Nephron (organoid): Measurements from ENCODE around the gene CNTNAP2.

Source experiments
- H3K27ac Mint-ChIP-seq, 3 experiments: 2 replicates each; pipeline ENCODE4 v1.8.0; 2020; ENCODE audit warnings: mixed read lengths in 3 of 3, mild to moderate bottlenecking in 2 of 3, moderate library complexity in 1 of 3
- H3K27me3 Mint-ChIP-seq: 2 replicates; pipeline ENCODE4 v1.8.0; 2021; ENCODE audit warnings: low read depth, mild to moderate bottlenecking, moderate library complexity, mixed read lengths
- H3K36me3 Mint-ChIP-seq: 2 replicates; pipeline ENCODE4 v1.8.0; 2020; ENCODE audit warnings: low read depth, mixed read lengths
- H3K4me1 Mint-ChIP-seq: 2 replicates; pipeline ENCODE4 v1.8.0; 2020; ENCODE audit warnings: mixed read lengths
- H3K4me3 Mint-ChIP-seq, 3 experiments: 2 replicates each; pipeline ENCODE4 v1.8.0; 2020; ENCODE audit warnings: mild to moderate bottlenecking in 3 of 3, mixed read lengths in 3 of 3, moderate library complexity in 2 of 3
- H3K9me3 Mint-ChIP-seq: 2 replicates; pipeline ENCODE4 v1.8.0; 2020; ENCODE audit warnings: mixed read lengths
- CTCF ChIP-seq, 3 experiments: fragments of 200-600 bp; sonication (generic); IDR thresholded peaks; one replicate each; pipeline ENCODE4 v1.5.0; 2021; ENCODE audit warnings: antibody characterized with exemption in 3 of 3; ENCODE audit not compliant: unreplicated experiment in 3 of 3

CNTNAP2 gene

DNA sequence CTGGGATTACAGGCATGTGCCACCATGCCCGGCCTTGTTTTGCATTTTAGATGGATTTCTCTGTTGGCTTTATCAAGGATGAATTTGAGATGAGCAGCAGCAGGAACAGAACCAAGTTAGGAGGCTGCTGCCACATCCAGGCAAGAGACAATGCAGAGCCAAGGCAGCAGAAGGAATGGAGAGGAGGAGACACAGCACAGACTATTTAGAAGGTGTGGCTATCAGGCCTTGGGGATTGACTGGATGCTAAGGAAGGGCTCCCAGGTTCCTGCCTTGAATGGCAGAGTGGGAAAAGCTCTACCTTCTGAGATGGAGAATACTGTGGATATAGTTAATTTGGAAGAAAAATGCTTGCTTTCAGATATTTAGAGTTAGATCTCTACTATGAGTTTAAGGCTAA, 1989.3 kb downstream of the CNTNAP2 start:
- Mint-ChIP-seq H3K9me3 (no peaks in the 10 kb centered on the region), H3K27ac (no peak overlapping the region), H3K36me3 (no peaks in the 10 kb centered on the region), H3K27me3 (peaks cover 3% of the 10 kb centered on the region), H3K4me1 (peaks cover 5% of the 10 kb centered on the region), H3K4me3 (no peak overlapping the region)
- TF ChIP-seq CTCF (IDR thresholded peaks at IDR 0.05; ENCODE audit: unreplicated experiment in 3 of 3) = no peak

GRCh38 chr7:148107443-148108127, 1991.0 kb downstream of the CNTNAP2 start:
- no peak for TF ChIP-seq CTCF (IDR thresholded peaks at IDR 0.05; ENCODE audit: unreplicated experiment in 3 of 3)
- Mint-ChIP-seq H3K27me3 (peaks cover 3% of the 10 kb centered on the region), H3K9me3 (peaks cover 4% of the 10 kb centered on the region), H3K4me1 (peaks cover 5% of the 10 kb centered on the region), H3K36me3 (no peaks in the 10 kb centered on the region), H3K4me3 (no peak overlapping the region), H3K27ac (no peak overlapping the region)

DNA sequence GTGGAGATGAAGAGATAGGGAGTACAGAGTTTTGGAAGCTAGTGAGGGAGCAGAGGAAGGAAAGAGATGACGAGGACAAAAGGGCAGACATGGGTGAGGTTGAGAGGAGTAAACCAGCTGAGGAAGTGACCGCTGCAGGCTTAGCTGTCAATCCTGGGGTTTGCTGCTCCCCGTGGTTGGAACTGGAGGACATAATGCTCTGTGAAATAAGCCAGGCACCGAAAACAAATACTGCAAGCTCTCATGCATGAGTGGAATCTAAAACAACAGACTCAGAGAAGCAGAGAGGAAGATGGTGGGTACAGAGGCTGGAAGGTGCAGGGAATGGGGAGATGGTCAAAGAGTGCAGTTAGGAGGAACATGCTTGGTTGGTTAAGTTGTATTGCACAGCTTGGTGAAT, 1991.8 kb downstream of the CNTNAP2 start:
- Mint-ChIP-seq H3K27ac (peak overlapping the region in 2 of 3 experiments; percentile 10 to 28), H3K36me3 (no peaks in the 10 kb centered on the region), H3K4me1 (peaks cover 5% of the 10 kb centered on the region), H3K27me3 (peaks cover 3% of the 10 kb centered on the region), H3K4me3 (no peak overlapping the region), H3K9me3 (peaks cover 4% of the 10 kb centered on the region)
- no peak for TF ChIP-seq CTCF (IDR thresholded peaks at IDR 0.05; ENCODE audit: unreplicated experiment in 3 of 3)

GRCh38 chr7:148110097-148110868, 1993.7 kb downstream of the CNTNAP2 start:
- Mint-ChIP-seq H3K4me1 (peaks cover 2% of the 10 kb centered on the region), H3K27me3 (peaks cover 3% of the 10 kb centered on the region), H3K4me3 (no peak overlapping the region), H3K27ac (peak overlapping the region; percentile 70 to 94 (median 80)), H3K36me3 (no peaks in the 10 kb centered on the region), H3K9me3 (peaks cover 4% of the 10 kb centered on the region)
- TF ChIP-seq CTCF (IDR thresholded peaks at IDR 0.05; ENCODE audit: unreplicated experiment in 3 of 3) = peak in 1 of 3 experiments; percentile 34

GRCh38 chr7:148114804-148115203, 1998.2 kb downstream of the CNTNAP2 start:
- Mint-ChIP-seq H3K9me3 (peaks cover 4% of the 10 kb centered on the region), H3K27me3 (peaks cover 5% of the 10 kb centered on the region), H3K4me1 (peaks cover 16% of the 10 kb centered on the region), H3K36me3 (no peaks in the 10 kb centered on the region), H3K27ac (peak overlapping the region in 2 of 3 experiments; percentile 14 to 58), H3K4me3 (no peak overlapping the region)
- no peak for TF ChIP-seq CTCF (IDR thresholded peaks at IDR 0.05; ENCODE audit: unreplicated experiment in 3 of 3)
